ENCODE results near the gene SMIM41. TPM values are rescaled to one million over a fixed set of nuclear protein-coding genes. Genes with fewer than 3 reads are reported as not detected.
A peak's percentile ranks its signal among the peaks of the same experiment; 100 is the strongest.

Gene SMIM41
- polyA plus RNA-seq, 3 donors = not detected

GRCh38 chr12:52141306-52141705 lies 61.8 kb downstream of the SMIM41 start:
- intact Hi-C loops (cut with micrococcal nuclease) = no loop called here
- H3K4me2 ChIP-seq (replicated peaks; ENCODE audit: extremely low read depth, low read length, poor library complexity, severe bottlenecking) = no peak overlapping the region
- H3K9me3 Mint-ChIP-seq = no peaks in the 10 kb centered on the region

GRCh38 chr12:52141875-52142274 lies 62.4 kb downstream of the SMIM41 start:
- no peaks in the 10 kb centered on the region for H3K9me3 Mint-ChIP-seq
- Histone ChIP-seq H3K9me3 (replicated peaks in 1 of 2; ENCODE audit: control insufficient read depth in 1 of 2, insufficient read depth in 1 of 2, low read length in 2 of 2) (no peaks in the 10 kb centered on the region), H3K79me2 (ENCODE audit: insufficient read depth, low read length) (no peaks in the 10 kb centered on the region), H3K27ac (ENCODE audit: low read depth in 1 of 2, low read length in 2 of 2) (no peak overlapping the region), H4K20me1 (ENCODE audit: insufficient read depth, low read length) (no peaks in the 10 kb centered on the region), H3K4me3 (replicated peaks in 1 of 3; ENCODE audit: low read depth in 2 of 3, low read length in 3 of 3) (no peak overlapping the region), H3K9ac (ENCODE audit: insufficient read depth, low read length, poor library complexity, severe bottlenecking) (no peak overlapping the region), H3K4me2 (replicated peaks; ENCODE audit: extremely low read depth, low read length, poor library complexity, severe bottlenecking) (no peak overlapping the region), H3K27me3 (ENCODE audit: control insufficient read depth in 2 of 2, insufficient read depth in 2 of 2, low read length in 2 of 2) (peaks cover 0 to 9% of the 10 kb centered on the region in 2 donors), H3K4me1 (ENCODE audit: control insufficient read depth in 1 of 2, insufficient read depth in 2 of 2, low read length in 2 of 2) (peaks cover 0 to 4% of the 10 kb centered on the region in 2 donors), H2AFZ (ENCODE audit: insufficient read depth, low read depth, low read length, poor library complexity, severe bottlenecking) (no peak overlapping the region), H3K36me3 (replicated peaks in 1 of 2; ENCODE audit: control insufficient read depth in 1 of 2, insufficient read depth in 2 of 2, low read length in 2 of 2) (no peaks in the 10 kb centered on the region)
- H3K4me1 Mint-ChIP-seq = peaks cover 2% of the 10 kb centered on the region
- H3K27ac Mint-ChIP-seq = peak overlapping the region in 2 of 7 donors; percentile 25 to 62
- peaks cover 19 to 25% (median 24%) of the 10 kb centered on the region in 3 donors for H3K27me3 Mint-ChIP-seq (ENCODE audit: low read depth in 3 of 3)
- H3K36me3 Mint-ChIP-seq = no peaks in the 10 kb centered on the region
- DNase-seq = no peak
- 98% methylated on average over 6 of the region's 8 CpGs for WGBS (ENCODE audit: insufficient coverage)
- intact Hi-C loops (cut with micrococcal nuclease) = no loop called here
- H3K4me3 Mint-ChIP-seq = no peak overlapping the region
- no peak for TF ChIP-seq CTCF (IDR thresholded peaks at IDR 0.05)

More at GRCh38 chr12:52141306-52141705, 61.8 kb downstream of the SMIM41 start:
- Histone ChIP-seq H3K4me3 (replicated peaks in 1 of 3; ENCODE audit: low read depth in 2 of 3, low read length in 3 of 3) (no peak overlapping the region), H3K4me1 (ENCODE audit: control insufficient read depth in 1 of 2, insufficient read depth in 2 of 2, low read length in 2 of 2) (no peaks in the 10 kb centered on the region), H4K20me1 (ENCODE audit: insufficient read depth, low read length) (no peaks in the 10 kb centered on the region), H2AFZ (ENCODE audit: insufficient read depth, low read depth, low read length, poor library complexity, severe bottlenecking) (no peak overlapping the region), H3K9ac (ENCODE audit: insufficient read depth, low read length, poor library complexity, severe bottlenecking) (no peak overlapping the region), H3K27ac (ENCODE audit: low read depth in 1 of 2, low read length in 2 of 2) (no peak overlapping the region), H3K9me3 (replicated peaks in 1 of 2; ENCODE audit: control insufficient read depth in 1 of 2, insufficient read depth in 1 of 2, low read length in 2 of 2) (no peaks in the 10 kb centered on the region), H3K79me2 (ENCODE audit: insufficient read depth, low read length) (no peaks in the 10 kb centered on the region), H3K27me3 (ENCODE audit: control insufficient read depth in 2 of 2, insufficient read depth in 2 of 2, low read length in 2 of 2) (peaks cover 0 to 9% of the 10 kb centered on the region in 2 donors), H3K36me3 (replicated peaks in 1 of 2; ENCODE audit: control insufficient read depth in 1 of 2, insufficient read depth in 2 of 2, low read length in 2 of 2) (no peaks in the 10 kb centered on the region)
- Mint-ChIP-seq H3K27ac (peak overlapping the region in 1 of 7 donors; percentile 22), H3K4me1 (peaks cover 2% of the 10 kb centered on the region), H3K36me3 (no peaks in the 10 kb centered on the region), H3K27me3 (ENCODE audit: low read depth in 3 of 3) (peaks cover 19 to 28% (median 25%) of the 10 kb centered on the region in 3 donors), H3K4me3 (no peak overlapping the region)
- WGBS (ENCODE audit: insufficient coverage) = 92% methylated on average over 2 of the region's 4 CpGs
- no peak for DNase-seq
- no peak for TF ChIP-seq CTCF (IDR thresholded peaks at IDR 0.05)

Data from CD14-positive monocyte (primary cell).